Natural killer cell treated with Interleukin-12 subunit alpha and Interleukin-12 subunit beta and Interleukin-15 and Interleukin-18, amount 100 ng/mL, for 72 hours (primary cell): ENCODE measurements around the gene SIGLEC15. TPM values are rescaled to one million over a fixed set of nuclear protein-coding genes. Genes with fewer than 3 reads are reported as not detected.

Experiments
- ATAC-seq, 2 donors: fragments of 150-1000 bp; cut with Tn5 transposase in 1 of 2; sonication (Bioruptor Pico), chemical (Tn5 transposase) in 1 of 2; 2 replicates each; pipeline ENCODE4 v1.10.0; 2021
- DNase-seq: peaks from one replicate; pipeline ENCODE4 v3.0.0; 2022; ENCODE audit warnings: low spot score
- H3K27ac Mint-ChIP-seq, 2 donors: 1 replicate in 1 of 2; 2 replicates in 1 of 2; pipeline ENCODE4 v1.8.0; 2022; ENCODE audit warnings: mixed read lengths in 2 of 2, mild to moderate bottlenecking in 1 of 2, moderate library complexity in 1 of 2
- H3K27me3 Mint-ChIP-seq, 2 donors: 1 replicate in 1 of 2; 2 replicates in 1 of 2; pipeline ENCODE4 v1.8.0; 2022; ENCODE audit warnings: mixed read lengths in 2 of 2
- H3K36me3 Mint-ChIP-seq: one replicate; pipeline ENCODE4 v1.8.0; 2022; ENCODE audit warnings: mixed read lengths
- H3K4me1 Mint-ChIP-seq, 2 donors: 1 replicate in 1 of 2; 2 replicates in 1 of 2; pipeline ENCODE4 v1.8.0; 2022; ENCODE audit warnings: low read depth in 2 of 2, mixed read lengths in 2 of 2, mild to moderate bottlenecking in 1 of 2
- H3K4me3 Mint-ChIP-seq: one replicate; pipeline ENCODE4 v1.8.0; 2022; ENCODE audit warnings: mixed read lengths
- H3K9me3 Mint-ChIP-seq: 2 replicates; pipeline ENCODE4 v1.8.0; 2022; ENCODE audit warnings: mixed read lengths
- total RNA-seq, 2 donors: library from RNA; stranded (reverse); gene quantifications; one replicate each; pipeline ENCODE4 v1.2.3, GENCODE V29; 2022

Gene SIGLEC15
- total RNA-seq, 2 donors from 2014 or later, result not detected

DNA sequence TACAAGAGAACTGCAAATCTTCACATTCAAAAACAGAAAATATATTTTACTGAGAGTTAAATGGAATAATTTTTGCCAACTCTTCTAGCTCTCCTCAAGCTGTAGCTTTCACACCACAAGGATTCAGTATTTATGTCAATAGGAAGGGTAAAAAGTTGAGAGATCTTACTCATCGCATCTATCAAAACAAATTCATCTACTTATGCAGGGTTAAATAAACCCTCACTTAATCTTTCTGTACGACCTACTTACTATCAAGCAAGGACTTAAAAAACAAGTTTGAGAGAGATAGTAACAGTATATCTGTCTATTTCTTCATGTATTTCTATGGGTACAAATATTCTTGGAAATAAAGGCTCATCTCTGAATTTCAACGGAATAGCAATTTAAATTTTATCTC, 35.5 kb downstream of the SIGLEC15 start:
- Mint-ChIP-seq H3K9me3 (peaks cover 5% of the 10 kb centered on the region), H3K36me3 (peaks cover 70% of the 10 kb centered on the region), H3K4me1 (peaks cover 16 to 29% of the 10 kb centered on the region in 2 donors), H3K4me3 (no peak overlapping the region), H3K27me3 (no peaks in the 10 kb centered on the region), H3K27ac (peak overlapping the region in 1 of 2 donors; percentile 10)
- ATAC-seq, result no peak
- DNase-seq, result no peak

DNA sequence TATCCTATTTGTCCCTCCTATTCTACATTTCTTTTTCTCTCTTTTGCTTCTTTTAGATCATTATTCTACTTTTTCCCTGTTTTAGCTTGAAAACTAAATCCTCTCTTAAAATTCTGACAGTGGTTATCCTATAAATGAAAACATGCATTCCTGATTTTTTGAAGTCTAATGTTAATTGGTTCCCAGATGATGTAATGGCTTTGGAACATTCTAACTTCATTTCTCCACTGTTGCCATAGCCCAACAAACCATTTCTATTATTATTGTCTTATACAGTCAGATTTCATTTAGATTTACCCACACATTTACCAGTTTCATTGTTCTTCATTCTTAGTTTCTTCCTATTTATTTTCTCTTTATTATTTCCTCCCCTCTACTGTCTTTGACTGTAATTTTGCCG, 36.5 kb downstream of the SIGLEC15 start:
- H3K27me3 Mint-ChIP-seq, result no peaks in the 10 kb centered on the region
- H3K4me3 Mint-ChIP-seq, result no peak overlapping the region
- peaks cover 5% of the 10 kb centered on the region for H3K9me3 Mint-ChIP-seq
- no peak for DNase-seq
- peaks cover 72% of the 10 kb centered on the region for H3K36me3 Mint-ChIP-seq
- ATAC-seq, result no peak
- H3K27ac Mint-ChIP-seq, result peak overlapping the region in 1 of 2 donors; percentile 71
- H3K4me1 Mint-ChIP-seq, result peaks cover 16 to 36% of the 10 kb centered on the region in 2 donors

DNA sequence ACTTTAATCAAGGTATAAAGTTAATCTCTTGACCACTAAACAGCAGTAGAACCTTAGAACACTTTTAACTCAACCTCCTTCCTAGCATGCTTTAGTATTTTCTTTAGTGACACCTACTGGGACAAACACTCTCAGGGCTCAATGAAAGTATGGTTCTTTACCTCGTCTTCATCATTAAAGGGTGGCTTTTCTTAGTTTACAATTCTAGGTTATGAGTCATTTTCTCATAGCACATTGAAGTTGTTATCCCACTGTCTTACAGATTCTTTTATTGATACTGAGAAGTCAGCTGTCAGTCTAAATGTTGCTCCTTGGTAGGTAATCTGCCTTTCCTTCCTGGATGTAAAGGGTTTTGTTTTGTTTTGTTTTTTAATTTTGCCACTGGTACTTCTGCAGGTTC, 38.0 kb downstream of the SIGLEC15 start:
- Mint-ChIP-seq H3K36me3 (peaks cover 78% of the 10 kb centered on the region), H3K4me3 (peak overlapping the region; percentile 37), H3K27ac (peak overlapping the region; percentile 70 to 71), H3K4me1 (peaks cover 16 to 36% of the 10 kb centered on the region in 2 donors), H3K9me3 (peaks cover 5% of the 10 kb centered on the region), H3K27me3 (no peaks in the 10 kb centered on the region)
- no peak for DNase-seq
- peak; percentile 61 to 75 for ATAC-seq

DNA sequence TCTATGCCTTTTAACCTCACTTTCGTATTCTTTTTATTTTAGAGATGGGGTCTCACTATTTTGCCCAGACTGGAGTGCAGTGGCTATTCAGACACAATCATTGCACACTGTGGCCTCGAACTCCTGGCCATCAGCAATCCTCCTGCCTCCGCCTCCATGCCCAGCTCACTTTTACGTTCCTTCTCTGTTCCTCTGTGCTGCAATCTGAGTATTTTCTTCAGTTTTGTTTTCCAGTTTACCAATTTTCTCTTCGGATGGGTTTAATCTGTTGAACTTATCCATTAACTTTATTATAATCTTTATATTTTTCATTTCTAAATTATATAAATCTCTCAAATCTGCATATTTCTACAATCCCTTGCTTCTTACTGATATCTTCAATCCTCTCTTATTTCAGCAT, 38.6 kb downstream of the SIGLEC15 start:
- peaks cover 16 to 36% of the 10 kb centered on the region in 2 donors for H3K4me1 Mint-ChIP-seq
- no peaks in the 10 kb centered on the region for H3K27me3 Mint-ChIP-seq
- no peak for DNase-seq
- H3K4me3 Mint-ChIP-seq, result peak overlapping the region; percentile 42
- H3K9me3 Mint-ChIP-seq, result peaks cover 5% of the 10 kb centered on the region
- H3K27ac Mint-ChIP-seq, result peak overlapping the region; percentile 70 to 71
- ATAC-seq, result no peak
- H3K36me3 Mint-ChIP-seq, result peaks cover 77% of the 10 kb centered on the region

DNA sequence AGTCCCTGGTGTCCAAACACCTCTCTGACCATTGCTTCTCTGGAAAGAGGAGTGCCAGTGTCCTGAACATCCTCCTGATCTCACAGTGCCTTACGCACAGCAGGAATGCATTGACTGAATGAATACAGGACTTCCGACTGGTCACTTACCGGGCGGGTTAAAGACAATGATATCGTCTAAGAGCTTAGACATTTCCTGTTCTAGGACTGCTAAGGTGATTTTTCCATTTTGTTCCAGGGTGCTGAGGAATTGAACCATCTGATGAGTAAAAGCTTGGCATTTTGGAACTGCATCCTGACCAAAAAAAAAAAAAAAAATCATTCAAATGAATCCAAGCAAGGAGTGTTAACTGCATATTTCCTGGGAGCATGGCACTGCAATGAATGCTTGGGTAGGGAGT, 40.0 kb downstream of the SIGLEC15 start:
- Mint-ChIP-seq H3K27me3 (no peaks in the 10 kb centered on the region), H3K4me3 (no peak overlapping the region), H3K27ac (peak overlapping the region in 1 of 2 donors; percentile 51), H3K9me3 (peaks cover 5% of the 10 kb centered on the region), H3K4me1 (peaks cover 25 to 41% of the 10 kb centered on the region in 2 donors), H3K36me3 (peaks cover 78% of the 10 kb centered on the region)
- DNase-seq (no peak), ATAC-seq (no peak)

DNA sequence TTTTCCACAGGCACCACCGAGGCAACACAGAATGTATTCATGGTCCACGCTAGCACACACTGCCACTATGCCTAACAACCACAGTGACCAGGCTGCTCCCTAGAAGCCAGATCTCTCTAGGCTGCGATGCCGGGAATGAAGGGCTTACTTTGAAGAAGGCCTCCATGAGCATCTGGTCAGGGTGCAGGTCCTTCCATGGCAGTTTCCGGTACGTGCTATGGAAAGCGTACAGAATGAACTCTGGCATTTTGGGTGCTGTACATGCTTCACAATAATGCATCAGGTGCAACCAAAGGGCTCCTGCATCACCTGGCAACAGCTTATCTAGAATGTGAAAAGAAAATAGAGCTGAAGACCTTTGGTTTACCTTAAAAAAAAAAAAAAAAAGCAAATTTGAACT, 44.9 kb downstream of the SIGLEC15 start:
- Mint-ChIP-seq H3K27ac (peak overlapping the region; percentile 94 to 95), H3K27me3 (no peaks in the 10 kb centered on the region), H3K9me3 (peaks cover 4% of the 10 kb centered on the region), H3K4me3 (no peak overlapping the region), H3K36me3 (peaks cover 72% of the 10 kb centered on the region), H3K4me1 (peaks cover 42 to 54% of the 10 kb centered on the region in 2 donors)
- DNase-seq (no peak), ATAC-seq (no peak)

DNA sequence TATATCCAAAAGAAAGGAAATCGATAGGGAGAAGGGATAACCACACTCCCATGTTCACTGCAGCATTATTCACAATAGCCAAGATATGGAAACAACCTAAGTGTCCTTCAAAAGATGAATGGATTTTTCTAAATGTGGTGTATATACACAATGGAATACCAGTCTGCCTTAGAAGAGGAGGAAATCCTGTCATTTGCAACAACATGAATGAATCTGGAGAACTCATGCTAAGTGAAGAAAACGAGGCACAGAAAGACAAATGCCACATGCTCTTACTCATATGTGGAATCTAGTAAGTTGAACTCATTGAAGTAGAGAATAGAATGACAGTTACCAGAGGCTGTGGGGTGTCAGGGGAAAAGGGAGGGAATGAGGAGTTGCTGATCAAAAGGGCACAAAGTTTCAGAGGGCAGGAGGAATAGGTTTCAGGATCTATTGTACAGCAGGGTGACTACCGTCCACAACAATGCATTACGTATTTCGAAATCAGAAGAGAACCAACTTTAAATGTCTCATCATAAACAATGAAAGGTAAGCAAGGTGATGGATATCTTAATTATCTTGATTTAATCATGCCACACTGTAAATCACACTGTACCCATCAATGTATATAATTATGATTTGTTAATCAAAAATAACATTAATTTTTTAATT, 46.1 kb downstream of the SIGLEC15 start:
- peaks cover 4% of the 10 kb centered on the region for H3K9me3 Mint-ChIP-seq
- H3K4me1 Mint-ChIP-seq, result peaks cover 45 to 54% of the 10 kb centered on the region in 2 donors
- H3K4me3 Mint-ChIP-seq, result peak overlapping the region; percentile 72
- H3K27me3 Mint-ChIP-seq, result no peaks in the 10 kb centered on the region
- DNase-seq (no peak), ATAC-seq (no peak)
- peaks cover 70% of the 10 kb centered on the region for H3K36me3 Mint-ChIP-seq
- peak overlapping the region; percentile 94 to 95 for H3K27ac Mint-ChIP-seq

DNA sequence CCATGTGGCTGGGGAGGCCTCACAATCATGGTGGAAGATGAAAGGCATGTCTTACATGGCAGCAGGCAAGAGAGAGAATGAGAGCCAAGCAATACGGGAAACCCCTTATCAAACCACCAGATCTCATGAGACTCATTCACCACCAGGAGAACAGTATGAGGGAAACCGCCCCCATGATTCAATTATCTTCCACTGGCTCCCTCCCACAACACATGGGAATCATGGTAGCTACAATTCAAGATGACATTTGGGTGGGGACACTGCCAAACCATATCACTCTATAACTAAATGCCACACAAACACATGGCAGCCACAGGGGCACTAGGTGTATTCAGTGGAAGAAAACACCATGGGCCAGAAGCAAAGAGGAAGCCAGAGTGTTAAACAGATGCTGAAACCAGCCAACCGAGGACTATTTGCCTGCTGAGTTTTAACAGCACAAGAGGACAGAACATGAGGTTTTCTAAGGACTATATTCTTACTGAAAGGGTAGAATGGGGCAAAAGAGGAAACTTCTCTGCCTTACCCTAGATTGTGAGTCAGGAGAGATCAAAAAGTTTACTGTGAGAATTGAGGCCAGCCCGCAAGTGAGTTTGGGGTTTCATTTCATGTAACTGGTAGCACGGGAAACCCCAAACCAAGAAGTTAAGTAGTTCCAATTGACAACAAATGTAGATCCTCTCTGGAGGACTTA, 49.2 kb downstream of the SIGLEC15 start:
- Mint-ChIP-seq H3K4me3 (peak overlapping the region; percentile 72), H3K36me3 (peaks cover 65% of the 10 kb centered on the region), H3K9me3 (peaks cover 4% of the 10 kb centered on the region), H3K27ac (peak overlapping the region; percentile 94 to 95), H3K4me1 (peaks cover 42 to 50% of the 10 kb centered on the region in 2 donors), H3K27me3 (no peaks in the 10 kb centered on the region)
- peak; percentile 95 for ATAC-seq
- peak; percentile 90 for DNase-seq

DNA sequence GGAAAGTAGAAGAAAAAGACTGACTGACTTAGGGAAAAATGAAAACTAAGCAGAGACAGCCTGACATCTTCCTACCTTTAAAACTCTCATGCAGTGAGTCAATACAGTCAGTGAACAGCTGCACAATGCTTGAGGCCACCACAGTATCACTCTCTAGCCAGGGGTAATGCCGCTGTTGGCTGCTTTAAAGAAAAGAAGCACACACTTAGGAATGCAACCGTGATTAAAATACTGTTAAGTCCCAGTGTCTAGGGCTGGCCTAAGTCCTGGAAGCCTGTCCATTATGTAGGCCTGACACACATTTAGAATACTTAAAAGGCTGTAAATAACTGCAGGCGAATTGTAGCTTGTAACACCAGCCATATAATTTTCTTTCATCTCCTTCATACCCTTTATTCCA, 50.7 kb downstream of the SIGLEC15 start:
- H3K4me1 Mint-ChIP-seq, result peaks cover 41 to 47% of the 10 kb centered on the region in 2 donors

DNA sequence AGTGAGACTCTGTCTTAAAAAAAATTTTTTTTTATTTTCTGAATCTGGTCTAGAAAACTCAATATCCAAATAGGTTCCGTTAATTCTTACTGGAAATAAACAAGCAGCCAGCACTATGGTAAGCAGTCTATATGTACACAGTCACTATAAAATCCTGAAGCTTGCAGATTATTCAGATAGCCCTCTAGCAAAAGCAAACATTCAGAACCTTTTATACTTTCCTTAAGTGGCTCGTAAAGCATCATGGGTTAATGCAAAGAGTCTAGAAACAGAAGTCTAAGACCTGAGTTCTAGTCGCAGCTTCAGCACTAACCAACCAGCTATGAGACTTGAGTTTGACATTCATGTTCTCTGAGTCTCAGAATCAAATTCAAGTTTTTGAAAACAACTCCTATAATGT, 51.9 kb downstream of the SIGLEC15 start:
- Mint-ChIP-seq H3K27ac (peak overlapping the region; percentile 43 to 79), H3K4me3 (no peak overlapping the region), H3K9me3 (no peaks in the 10 kb centered on the region), H3K36me3 (peaks cover 51% of the 10 kb centered on the region), H3K27me3 (no peaks in the 10 kb centered on the region), H3K4me1 (peaks cover 34 to 41% of the 10 kb centered on the region in 2 donors)
- ATAC-seq, result no peak
- no peak for DNase-seq

More for the DNA sequence above, 50.7 kb downstream of the SIGLEC15 start:
- Mint-ChIP-seq H3K27ac (peak overlapping the region; percentile 94 to 95), H3K4me3 (no peak overlapping the region), H3K36me3 (peaks cover 55% of the 10 kb centered on the region), H3K27me3 (no peaks in the 10 kb centered on the region), H3K9me3 (peaks cover 4% of the 10 kb centered on the region)
- DNase-seq (no peak), ATAC-seq (no peak)

DNA sequence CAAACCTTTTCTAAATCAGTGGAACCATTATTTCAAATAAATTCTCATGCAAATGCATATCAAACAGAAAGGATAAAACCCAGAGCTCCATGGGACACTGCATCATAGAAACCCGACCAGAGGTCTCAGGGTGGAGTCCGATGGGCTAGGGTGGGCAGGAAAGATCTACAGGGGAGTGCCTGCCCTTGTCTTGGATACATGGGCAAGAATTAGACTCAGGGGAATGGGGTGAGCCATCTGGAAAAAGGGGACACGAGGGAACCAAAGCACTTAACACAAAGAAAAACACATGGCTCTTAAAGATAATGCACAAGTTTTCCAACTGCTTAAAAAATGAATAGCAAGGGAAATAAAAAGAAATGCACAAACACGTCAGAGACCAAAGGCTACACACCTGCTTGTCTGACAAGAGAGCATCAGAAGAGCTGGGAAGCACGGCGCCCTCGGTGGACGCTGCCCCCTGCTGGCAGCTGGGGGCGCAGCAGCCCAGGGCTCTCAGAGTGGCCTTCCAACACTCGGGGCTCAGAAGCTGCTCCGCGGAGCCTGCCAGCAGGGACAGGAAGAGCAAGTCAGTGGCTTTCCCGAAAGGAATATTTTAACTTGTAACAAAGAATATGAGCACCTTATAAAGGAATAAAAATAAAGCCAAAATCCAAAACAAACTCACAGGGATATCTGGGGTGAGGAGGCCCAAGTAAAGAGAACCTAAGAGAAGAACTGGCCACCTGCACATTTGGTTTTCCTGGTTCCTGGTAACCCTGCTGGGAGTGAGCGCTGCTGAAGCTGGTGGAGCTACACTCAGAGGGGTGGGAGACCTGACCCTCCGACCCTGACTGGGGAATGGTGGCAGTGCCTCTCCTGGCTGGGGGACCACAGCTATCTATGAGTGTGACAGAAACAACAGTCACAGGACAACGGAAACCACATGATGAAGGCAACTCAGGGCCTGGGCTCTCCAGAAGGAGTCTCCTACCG, 54.5 kb downstream of the SIGLEC15 start:
- Mint-ChIP-seq H3K27ac (peak overlapping the region; percentile 25 to 79), H3K36me3 (peaks cover 34% of the 10 kb centered on the region), H3K4me1 (peaks cover 17 to 20% of the 10 kb centered on the region in 2 donors), H3K4me3 (no peak overlapping the region), H3K9me3 (no peaks in the 10 kb centered on the region), H3K27me3 (no peaks in the 10 kb centered on the region)
- DNase-seq (no peak), ATAC-seq (peak; percentile 83 to 88)

DNA sequence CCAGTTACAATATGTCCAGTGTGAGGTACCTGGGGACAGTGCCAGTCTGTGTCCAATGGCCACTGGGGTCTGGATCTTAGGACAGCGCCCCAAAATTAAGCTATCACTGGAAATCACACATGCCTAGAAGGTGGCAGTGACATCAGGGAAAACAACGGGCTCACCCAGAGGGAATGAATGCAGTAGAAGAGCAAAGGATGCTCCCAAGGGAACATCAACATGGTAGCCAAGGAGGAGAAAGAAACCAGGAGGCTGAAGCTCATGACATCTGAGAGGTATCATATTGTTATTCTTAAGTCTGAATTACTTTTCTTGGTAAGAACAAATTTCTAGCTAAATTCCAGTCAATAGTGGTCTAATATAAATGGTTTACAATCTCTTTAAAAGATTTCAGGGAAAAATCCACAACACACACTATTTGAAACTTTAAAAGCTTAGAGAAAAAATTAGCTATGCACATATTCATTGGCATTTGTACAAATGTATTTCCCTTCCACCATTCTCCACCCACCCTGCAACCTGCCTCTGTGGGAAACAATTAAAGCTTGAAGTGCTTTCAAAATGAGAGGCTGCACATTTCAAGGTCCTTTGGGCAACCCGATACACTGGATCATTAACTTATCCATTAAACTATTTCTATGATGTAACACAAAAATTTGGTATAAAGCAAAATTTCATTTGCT, 55.5 kb downstream of the SIGLEC15 start:
- no peaks in the 10 kb centered on the region for H3K9me3 Mint-ChIP-seq
- ATAC-seq (no peak), DNase-seq (no peak)
- no peak overlapping the region for H3K4me3 Mint-ChIP-seq
- H3K27ac Mint-ChIP-seq, result peak overlapping the region in 1 of 2 donors; percentile 79
- H3K36me3 Mint-ChIP-seq, result peaks cover 26% of the 10 kb centered on the region
- no peaks in the 10 kb centered on the region for H3K27me3 Mint-ChIP-seq
- peaks cover 10 to 13% of the 10 kb centered on the region in 2 donors for H3K4me1 Mint-ChIP-seq

DNA sequence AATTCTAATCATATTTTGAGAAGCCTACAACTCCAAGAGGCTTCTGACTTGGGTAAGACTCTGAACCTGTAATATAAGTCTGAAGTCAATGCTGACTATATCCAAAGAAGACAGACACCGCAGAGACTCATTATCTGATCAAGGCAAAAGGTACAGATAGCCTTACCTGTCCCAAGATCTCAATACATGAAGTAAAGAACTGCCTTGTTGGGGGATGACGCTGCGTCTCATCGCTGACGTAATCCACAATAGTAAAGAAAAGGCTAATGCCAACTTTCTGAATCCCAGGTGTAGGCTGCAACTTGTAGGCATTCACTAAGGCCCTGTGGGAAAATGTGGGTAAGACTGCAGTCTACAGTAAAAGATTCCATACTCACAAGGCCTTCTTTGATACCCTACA, 62.1 kb downstream of the SIGLEC15 start:
- no peaks in the 10 kb centered on the region for H3K27me3 Mint-ChIP-seq
- DNase-seq (no peak), ATAC-seq (no peak)
- peaks cover 8% of the 10 kb centered on the region for H3K36me3 Mint-ChIP-seq
- H3K4me1 Mint-ChIP-seq, result peaks cover 14 to 22% of the 10 kb centered on the region in 2 donors
- no peaks in the 10 kb centered on the region for H3K9me3 Mint-ChIP-seq
- peak overlapping the region in 1 of 2 donors; percentile 37 for H3K27ac Mint-ChIP-seq
- no peak overlapping the region for H3K4me3 Mint-ChIP-seq
